H1 (cell line): ENCODE data around the gene AHI1. TPM values are rescaled to one million over a fixed set of nuclear protein-coding genes. Genes with fewer than 3 reads are reported as not detected.
"Not testable (repeated sequence)": the region's sequence is repeated elsewhere in the genome, so short reads cannot be mapped to it uniquely, and the experiment has no call there.

ENCODE experiments used
- CTCF ChIA-PET: fragments of 300-600 bp; sonication (Branson Sonifier 250); formaldehyde crosslinking; loops from one replicate; lab custom pipeline; 2021; ENCODE audit not compliant: partially characterized antibody; lab: Charles Lee
- POLR2A ChIA-PET: fragments of 300-600 bp; sonication (Branson Sonifier 250); formaldehyde crosslinking; loops from one replicate; lab custom pipeline; 2021; ENCODE audit warnings: inconsistent platforms; ENCODE audit not compliant: partially characterized antibody; lab: Charles Lee
- DNase-seq, 2 experiments: peaks; one replicate each; pipeline versions ENCODE4 v3.0.0 to v3.0.0-alpha.2; 2010 to 2022; ENCODE audit warnings: low spot score in 2 of 2, low read depth in 1 of 2, mixed read lengths in 1 of 2
- FAIRE-seq: peaks from 2 replicates; lab custom pipeline; 2011; peaks lifted over from hg19 to GRCh38; lab: Jason Lieb, UNC
- H2AFZ ChIP-seq: 2 replicates; pipeline ENCODE4 v1.8.1; 2012; ENCODE audit warnings: low read length, inconsistent platforms
- H2AK5ac ChIP-seq: 2 replicates; pipeline ENCODE4 v1.6.1; 2013; ENCODE audit warnings: low read depth, low read length
- H2BK120ac ChIP-seq: replicated peaks from 2 replicates; pipeline ENCODE3; 2013; ENCODE audit warnings: low read depth, low read length, inconsistent platforms
- H2BK12ac ChIP-seq: 2 replicates; pipeline ENCODE4 v1.6.1; 2013; ENCODE audit warnings: low read depth, low read length
- H2BK15ac ChIP-seq: 2 replicates; pipeline ENCODE4 v1.6.1; 2013; ENCODE audit warnings: low read length
- H2BK20ac ChIP-seq: 2 replicates; pipeline ENCODE4 v1.6.1; 2013; ENCODE audit warnings: low read length
- H2BK5ac ChIP-seq: 2 replicates; pipeline ENCODE4 v1.6.1; 2013; ENCODE audit warnings: low read depth, low read length
- H3K14ac ChIP-seq: 2 replicates; pipeline ENCODE4 v1.6.1; 2013; ENCODE audit warnings: inconsistent platforms; ENCODE audit not compliant: insufficient read length
- H3K18ac ChIP-seq: 2 replicates; pipeline ENCODE4 v1.6.1; 2013; ENCODE audit warnings: low read length; ENCODE audit errors: extremely low read depth
- H3K23ac ChIP-seq: 2 replicates; pipeline ENCODE4 v1.6.1; 2013; ENCODE audit warnings: inconsistent platforms; ENCODE audit not compliant: insufficient read length
- H3K23me2 ChIP-seq: 2 replicates; pipeline ENCODE4 v1.6.1; 2013; ENCODE audit warnings: low read depth, low read length
- H3K27ac ChIP-seq: 2 replicates; pipeline ENCODE4 v1.6.1; 2011; ENCODE audit warnings: low read depth, low read length, inconsistent platforms
- H3K27me3 ChIP-seq, 4 experiments: replicated peaks in 1 of 4; 1 replicate in 1 of 4; 2 replicates in 3 of 4; pipeline versions ENCODE4 v1.6.1 to v1.8.1; 2011 to 2013; ENCODE audit warnings: low read length in 3 of 4, mild to moderate bottlenecking in 3 of 4, inconsistent platforms in 2 of 4, mixed read lengths in 2 of 4, moderate library complexity in 1 of 4; ENCODE audit not compliant: control insufficient read depth in 3 of 4, insufficient read depth in 3 of 4; ENCODE audit errors: extremely low read depth in 1 of 4
- H3K36me3 ChIP-seq, 4 experiments: 2 replicates each; pipeline versions ENCODE4 v1.6.1 to v1.8.1; 2011 to 2013; ENCODE audit warnings: mild to moderate bottlenecking in 4 of 4, low read length in 3 of 4, moderate library complexity in 2 of 4, control low read depth in 1 of 4, inconsistent platforms in 1 of 4; ENCODE audit not compliant: insufficient read depth in 4 of 4, control insufficient read depth in 2 of 4
- H3K4ac ChIP-seq: replicated peaks from 2 replicates; pipeline ENCODE3; 2013; ENCODE audit warnings: low read length, low read depth, mixed read lengths, inconsistent platforms; ENCODE audit not compliant: insufficient read length
- H3K4me1 ChIP-seq, 4 experiments: replicated peaks in 1 of 4; 1 replicate in 1 of 4; 2 replicates in 3 of 4; pipeline versions ENCODE4 v1.6.1 to v1.8.1; 2011 to 2013; ENCODE audit warnings: low read length in 3 of 4, inconsistent platforms in 2 of 4, mixed read lengths in 1 of 4; ENCODE audit not compliant: insufficient read depth in 4 of 4, control insufficient read depth in 3 of 4
- H3K4me2 ChIP-seq, 2 experiments: 2 replicates each; pipeline versions ENCODE4 v1.6.1 to v1.8.1; 2011 to 2013; ENCODE audit warnings: low read depth in 2 of 2, low read length in 2 of 2, control low read depth in 1 of 2, inconsistent platforms in 1 of 2, mild to moderate bottlenecking in 1 of 2; ENCODE audit not compliant: insufficient read depth in 1 of 2
- H3K4me3 ChIP-seq, 4 experiments: fragments of 200-600, 300-600 bp in 1 of 4; sonication (generic), shearing (Covaris generic), sonication (Bioruptor Twin) in 1 of 4; 2 replicates each; pipeline versions ENCODE4 v1.5.1 to v1.8.1; 2011 to 2016; ENCODE audit warnings: low read length in 4 of 4, low read depth in 3 of 4, control low read depth in 2 of 4, inconsistent platforms in 2 of 4, mild to moderate bottlenecking in 2 of 4, mixed read lengths in 1 of 4, moderate library complexity in 1 of 4; ENCODE audit not compliant: insufficient read depth in 2 of 4; ENCODE audit errors: extremely low read depth in 1 of 4
- H3K56ac ChIP-seq: replicated peaks from 2 replicates; pipeline ENCODE3; 2013; ENCODE audit warnings: low read depth, mild to moderate bottlenecking, mixed read lengths, low read length, inconsistent platforms; ENCODE audit not compliant: insufficient read length
- H3K79me1 ChIP-seq: 2 replicates; pipeline ENCODE4 v1.6.1; 2013; ENCODE audit warnings: low read depth, low read length, control low read depth
- H3K79me2 ChIP-seq, 2 experiments: 2 replicates each; pipeline versions ENCODE4 v1.6.1 to v1.8.1; 2012 to 2013; ENCODE audit warnings: low read length in 2 of 2, mild to moderate bottlenecking in 2 of 2, inconsistent platforms in 1 of 2; ENCODE audit not compliant: insufficient read depth in 2 of 2, control insufficient read depth in 1 of 2
- H3K9ac ChIP-seq, 4 experiments: replicated peaks in 1 of 4; 1 replicate in 1 of 4; 2 replicates in 3 of 4; pipeline versions ENCODE4 v1.6.1 to v1.8.1; 2011 to 2013; ENCODE audit warnings: low read depth in 3 of 4, low read length in 3 of 4, control low read depth in 2 of 4, mild to moderate bottlenecking in 2 of 4, moderate library complexity in 2 of 4, inconsistent platforms in 1 of 4; ENCODE audit errors: extremely low read depth in 1 of 4
- H3K9me3 ChIP-seq, 2 experiments: 2 replicates each; pipeline versions ENCODE4 v1.6.1 to v1.8.1; 2012 to 2013; ENCODE audit warnings: mild to moderate bottlenecking in 2 of 2, moderate library complexity in 2 of 2, control low read depth in 1 of 2, inconsistent platforms in 1 of 2, low read depth in 1 of 2, low read length in 1 of 2, mixed read lengths in 1 of 2; ENCODE audit not compliant: insufficient read depth in 2 of 2
- H4K20me1 ChIP-seq, 2 experiments: replicated peaks in 1 of 2; 2 replicates each; pipeline versions ENCODE3 to v1.8.1; 2011 to 2013; ENCODE audit warnings: inconsistent platforms in 2 of 2, low read length in 2 of 2, mild to moderate bottlenecking in 1 of 2; ENCODE audit not compliant: insufficient read depth in 2 of 2, control insufficient read depth in 1 of 2
- H4K5ac ChIP-seq: 2 replicates; pipeline ENCODE4 v1.6.1; 2013; ENCODE audit warnings: low read length, low read depth, mixed read lengths, inconsistent platforms; ENCODE audit not compliant: insufficient read length
- H4K8ac ChIP-seq: 2 replicates; pipeline ENCODE4 v1.8.0; 2013; ENCODE audit warnings: mild to moderate bottlenecking, moderate library complexity, low read length, inconsistent platforms; ENCODE audit not compliant: insufficient read depth; ENCODE audit errors: extremely low read depth
- H4K91ac ChIP-seq: replicated peaks from 2 replicates; pipeline ENCODE3; 2013; ENCODE audit warnings: low read length, mixed read lengths, inconsistent platforms; ENCODE audit not compliant: insufficient read length
- WGBS, 2 experiments: shearing (Covaris generic) in 1 of 2; methylation state at CpG; one replicate each; pipeline versions ENCODE4 v1.1.6 to v1.1.7; 2013 to 2015; ENCODE audit warnings: low lambda C conversion rate in 2 of 2, mixed read lengths in 2 of 2, inconsistent platforms in 1 of 2, low coverage in 1 of 2, missing lambda C conversion rate in 1 of 2; ENCODE audit not compliant: insufficient replicate concordance in 2 of 2, insufficient coverage in 1 of 2, insufficient read length in 1 of 2; ENCODE audit errors: extremely low coverage in 1 of 2, missing lambda C conversion rate in 1 of 2; 5-methylcytosine and 5-hydroxymethylcytosine counted together
- polyA plus RNA-seq, 7 experiments: library from polyadenylated mRNA; depleted of rRNA in 3 of 7; stranded (reverse) in 5 of 7; unstranded in 2 of 7; fragments of >200 nt in 5 of 7; fragments of 200-250 nt in 2 of 7; gene quantifications; 1 replicate in 5 of 7; 2 replicates in 1 of 7; 4 replicates in 1 of 7; pipeline versions ENCODE4 v1.2.1 to v1.2.3, GENCODE V29; 2011 to 2013; ENCODE audit warnings: missing spikeins in 2 of 7, mixed read lengths in 2 of 7
- total RNA-seq: library from RNA; stranded (reverse); fragmentation: NEBNext Ultra II Directional; extraction: Animal tissue kit (Norgen Biotek cat#: 25700); gene quantifications from 2 replicates; pipeline ENCODE4 v1.2.1, GENCODE V29; 2021

AHI1 gene
- total and polyA plus RNA-seq, 2 of the 8 experiments (the other 6 are each of a cell fraction or from before 2014, with no cell fraction given): 4.2 to 19.6 TPM

- POLR2A ChIA-PET, H2BK15ac ChIP-seq: not testable (repeated sequence)
- WGBS, 2 experiments: no CpG with 5 or more reads among the region's 39 CpGs
Observed at GRCh38 chr6:135363622-135364021, 133.9 kb downstream of the AHI1 start.

More at GRCh38 chr6:135363622-135364021, 133.9 kb downstream of the AHI1 start:
- H3K27ac ChIP-seq, H3K18ac ChIP-seq, DNase-seq, H3K14ac ChIP-seq, H2AFZ ChIP-seq, H2BK20ac ChIP-seq, H3K56ac ChIP-seq, H2BK12ac ChIP-seq, H4K5ac ChIP-seq, H3K4me1 ChIP-seq, H3K4me2 ChIP-seq, FAIRE-seq, H4K91ac ChIP-seq, H2BK120ac ChIP-seq, H3K23me2 ChIP-seq, H3K27me3 ChIP-seq, H4K20me1 ChIP-seq, H4K8ac ChIP-seq, H3K36me3 ChIP-seq, H3K4me3 ChIP-seq, CTCF ChIA-PET, H3K9ac ChIP-seq, H3K4ac ChIP-seq, H2AK5ac ChIP-seq, H3K79me2 ChIP-seq, H2BK5ac ChIP-seq, H3K79me1 ChIP-seq, H3K23ac ChIP-seq: not testable (repeated sequence)
- peaks cover 14 to 20% of the 10 kb centered on the region in 2 experiments for H3K9me3 ChIP-seq
